ENCODE results near the gene GRIK4.

Gene GRIK4

GRCh38 chr11:120539667-120540369 lies 28.3 kb downstream of the GRIK4 start:
- H3K4me3 ChIP-seq (ENCODE audit: low read depth, low read length) = no peak overlapping the region
- no peak for DNase-seq (ENCODE audit: low read depth)
- no peak for TF ChIP-seq CTCF (IDR thresholded peaks at IDR 0.05; ENCODE audit: low read depth, low read length, missing control alignments)

- H3K4me3 ChIP-seq (ENCODE audit: low read depth, low read length) = no peak overlapping the region
- no peak for DNase-seq (ENCODE audit: low read depth)
- TF ChIP-seq CTCF (IDR thresholded peaks at IDR 0.05; ENCODE audit: low read depth, low read length, missing control alignments) = no peak
Observed at GRCh38 chr11:120540744-120541465, 29.4 kb downstream of the GRIK4 start.

- H3K4me3 ChIP-seq (ENCODE audit: low read depth, low read length) = no peak overlapping the region
- TF ChIP-seq CTCF (IDR thresholded peaks at IDR 0.05; ENCODE audit: low read depth, low read length, missing control alignments) = no peak
- no peak for DNase-seq (ENCODE audit: low read depth)
Observed at GRCh38 chr11:120543521-120544215, 32.1 kb downstream of the GRIK4 start.

GRCh38 chr11:120545813-120546212 lies 34.3 kb downstream of the GRIK4 start:
- no peak for DNase-seq (ENCODE audit: low read depth)
- no peak for TF ChIP-seq CTCF (IDR thresholded peaks at IDR 0.05; ENCODE audit: low read depth, low read length, missing control alignments)
- no peak overlapping the region for H3K4me3 ChIP-seq (ENCODE audit: low read depth, low read length)

- no peak overlapping the region for H3K4me3 ChIP-seq (ENCODE audit: low read depth, low read length)
- DNase-seq (ENCODE audit: low read depth) = no peak
- no peak for TF ChIP-seq CTCF (IDR thresholded peaks at IDR 0.05; ENCODE audit: low read depth, low read length, missing control alignments)
Observed at GRCh38 chr11:120546312-120547205, 35.0 kb downstream of the GRIK4 start.

GRCh38 chr11:120547316-120547715 lies 35.8 kb downstream of the GRIK4 start:
- no peak overlapping the region for H3K4me3 ChIP-seq (ENCODE audit: low read depth, low read length)
- no peak for TF ChIP-seq CTCF (IDR thresholded peaks at IDR 0.05; ENCODE audit: low read depth, low read length, missing control alignments)
- DNase-seq (ENCODE audit: low read depth) = no peak
